OCI-LY3 (cell line): Measurements from ENCODE around the gene SEL1L.

Experiments
- H2AFZ ChIP-seq: fragments of 200-600, 300-600 bp; shearing (Covaris generic); 2 replicates; pipeline ENCODE4 v1.6.0; 2014; ENCODE audit warnings: antibody characterized with exemption, low read depth, low read length
- H3K27ac ChIP-seq: fragments of 200-600, 300-600 bp; sonication (generic); 2 replicates; pipeline ENCODE4 v1.5.1; 2014; ENCODE audit warnings: mild to moderate bottlenecking, low read length, moderate library complexity, mixed read lengths
- H3K27me3 ChIP-seq: fragments of 200-600, 300-600 bp; sonication (generic); 2 replicates; pipeline ENCODE4 v1.6.1; 2014; ENCODE audit warnings: low read depth, low read length, mixed read lengths
- H3K36me3 ChIP-seq: fragments of 200-600, 300-600 bp; sonication (generic); replicated peaks from 2 replicates; pipeline ENCODE3; 2014; ENCODE audit warnings: low read depth, low read length, mixed read lengths
- H3K4me1 ChIP-seq: fragments of 300-600, 200-600 bp; sonication (generic); 2 replicates; pipeline ENCODE4 v1.6.1; 2014; ENCODE audit warnings: low read length, mixed read lengths
- H3K4me2 ChIP-seq: fragments of 200-600, 300-600 bp; sonication (generic); 2 replicates; pipeline ENCODE4 v1.6.1; 2014; ENCODE audit warnings: low read length, mixed read lengths
- H3K4me3 ChIP-seq: fragments of 300-600, 200-600 bp; sonication (generic); 2 replicates; pipeline ENCODE4 v1.5.1; 2014; ENCODE audit warnings: antibody characterized with exemption, mild to moderate bottlenecking, low read length, moderate library complexity
- H3K79me2 ChIP-seq: fragments of 300-600, 200-600 bp; shearing (Covaris generic); 2 replicates; pipeline ENCODE4 v1.6.1; 2014; ENCODE audit warnings: mild to moderate bottlenecking, low read length, mixed read lengths
- H3K9ac ChIP-seq: fragments of 300-600, 200-600 bp; shearing (Covaris generic); 2 replicates; pipeline ENCODE4 v1.6.0; 2014; ENCODE audit warnings: mild to moderate bottlenecking, low read length, moderate library complexity
- H3K9me3 ChIP-seq: fragments of 200-600, 300-600 bp; shearing (Covaris generic); 2 replicates; pipeline ENCODE4 v1.6.1; 2014; ENCODE audit warnings: low read length, mixed read lengths; ENCODE audit not compliant: insufficient read depth
- H4K20me1 ChIP-seq: fragments of 200-600, 300-600 bp; sonication (generic); 2 replicates; pipeline ENCODE4 v1.6.1; 2016; ENCODE audit warnings: low read length, mixed read lengths; ENCODE audit not compliant: insufficient read depth
- CTCF ChIP-seq: fragments of 200-600, 300-600 bp; sonication (generic); IDR thresholded peaks from 2 replicates; pipeline ENCODE4 v1.5.1; 2014; ENCODE audit warnings: antibody characterized with exemption, low read length, low read depth
- EZH2phosphoT487 ChIP-seq: fragments of 200-600 bp; shearing (Covaris generic); IDR thresholded peaks from 2 replicates; pipeline ENCODE4 v1.6.1; 2018; ENCODE audit warnings: antibody characterized with exemption, mixed run types, low read depth

Gene SEL1L

GRCh38 chr14:81459912-81460311 is 73.7 kb downstream of the SEL1L start:
- no peak for TF ChIP-seq EZH2phosphoT487
- no peak for TF ChIP-seq CTCF
- no peak overlapping the region for H2AFZ ChIP-seq
- H3K36me3 ChIP-seq: no peaks in the 10 kb centered on the region
- H3K4me1 ChIP-seq: peaks cover 10% of the 10 kb centered on the region
- H3K27me3 ChIP-seq: no peaks in the 10 kb centered on the region
- H3K4me2 ChIP-seq: no peak overlapping the region
- H3K79me2 ChIP-seq: no peaks in the 10 kb centered on the region
- no peak overlapping the region for H3K9ac ChIP-seq
- no peaks in the 10 kb centered on the region for H3K9me3 ChIP-seq
- no peaks in the 10 kb centered on the region for H4K20me1 ChIP-seq
- no peak overlapping the region for H3K4me3 ChIP-seq
- H3K27ac ChIP-seq: no peak overlapping the region

GRCh38 chr14:81458352-81458751 is 75.3 kb downstream of the SEL1L start:
- peaks cover 11% of the 10 kb centered on the region for H3K4me1 ChIP-seq
- H3K4me3 ChIP-seq: no peak overlapping the region
- no peaks in the 10 kb centered on the region for H3K79me2 ChIP-seq
- no peak for TF ChIP-seq EZH2phosphoT487
- TF ChIP-seq CTCF: no peak
- H3K27me3 ChIP-seq: peaks cover 6% of the 10 kb centered on the region; the same call in 1 of the 2 replicates
- H3K36me3 ChIP-seq: no peaks in the 10 kb centered on the region
- H3K9me3 ChIP-seq: no peaks in the 10 kb centered on the region
- H3K27ac ChIP-seq: no peak overlapping the region
- no peak overlapping the region for H3K4me2 ChIP-seq
- no peak overlapping the region for H3K9ac ChIP-seq
- no peak overlapping the region for H2AFZ ChIP-seq
- no peaks in the 10 kb centered on the region for H4K20me1 ChIP-seq

- no peaks in the 10 kb centered on the region for H4K20me1 ChIP-seq
- H3K9me3 ChIP-seq: no peaks in the 10 kb centered on the region
- no peak overlapping the region for H3K27ac ChIP-seq
- H3K27me3 ChIP-seq: peaks cover 7% of the 10 kb centered on the region; the same call in 1 of the 2 replicates
- H2AFZ ChIP-seq: no peak overlapping the region
- no peak for TF ChIP-seq CTCF
- no peak for TF ChIP-seq EZH2phosphoT487
- H3K9ac ChIP-seq: no peak overlapping the region
- no peaks in the 10 kb centered on the region for H3K79me2 ChIP-seq
- no peak overlapping the region for H3K4me3 ChIP-seq
- H3K4me2 ChIP-seq: no peak overlapping the region
- peaks cover 11% of the 10 kb centered on the region for H3K4me1 ChIP-seq
- H3K36me3 ChIP-seq: no peaks in the 10 kb centered on the region
These were observed 78.3 kb downstream of the SEL1L start for GRCh38 chr14:81455390-81455789.

- peaks cover 11% of the 10 kb centered on the region for H3K4me1 ChIP-seq
- no peak overlapping the region for H3K9ac ChIP-seq
- no peak overlapping the region for H2AFZ ChIP-seq
- H3K4me3 ChIP-seq: no peak overlapping the region
- H3K79me2 ChIP-seq: no peaks in the 10 kb centered on the region
- no peak for TF ChIP-seq CTCF
- TF ChIP-seq EZH2phosphoT487: no peak
- no peaks in the 10 kb centered on the region for H3K36me3 ChIP-seq
- no peak overlapping the region for H3K27ac ChIP-seq
- H3K4me2 ChIP-seq: no peak overlapping the region
- no peaks in the 10 kb centered on the region for H4K20me1 ChIP-seq
- peaks cover 14% of the 10 kb centered on the region for H3K27me3 ChIP-seq
- H3K9me3 ChIP-seq: no peaks in the 10 kb centered on the region
These were observed 79.0 kb downstream of the SEL1L start for GRCh38 chr14:81454572-81455218.
